GM04503 (cell line): Measurements from ENCODE around the gene EIF4EBP2.

Experiments used
- DNase-seq: peaks from one replicate; pipeline ENCODE4 v3.0.0-alpha.2; 2012; ENCODE audit warnings: low read depth

EIF4EBP2 gene, protein sequence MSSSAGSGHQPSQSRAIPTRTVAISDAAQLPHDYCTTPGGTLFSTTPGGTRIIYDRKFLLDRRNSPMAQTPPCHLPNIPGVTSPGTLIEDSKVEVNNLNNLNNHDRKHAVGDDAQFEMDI

DNA sequence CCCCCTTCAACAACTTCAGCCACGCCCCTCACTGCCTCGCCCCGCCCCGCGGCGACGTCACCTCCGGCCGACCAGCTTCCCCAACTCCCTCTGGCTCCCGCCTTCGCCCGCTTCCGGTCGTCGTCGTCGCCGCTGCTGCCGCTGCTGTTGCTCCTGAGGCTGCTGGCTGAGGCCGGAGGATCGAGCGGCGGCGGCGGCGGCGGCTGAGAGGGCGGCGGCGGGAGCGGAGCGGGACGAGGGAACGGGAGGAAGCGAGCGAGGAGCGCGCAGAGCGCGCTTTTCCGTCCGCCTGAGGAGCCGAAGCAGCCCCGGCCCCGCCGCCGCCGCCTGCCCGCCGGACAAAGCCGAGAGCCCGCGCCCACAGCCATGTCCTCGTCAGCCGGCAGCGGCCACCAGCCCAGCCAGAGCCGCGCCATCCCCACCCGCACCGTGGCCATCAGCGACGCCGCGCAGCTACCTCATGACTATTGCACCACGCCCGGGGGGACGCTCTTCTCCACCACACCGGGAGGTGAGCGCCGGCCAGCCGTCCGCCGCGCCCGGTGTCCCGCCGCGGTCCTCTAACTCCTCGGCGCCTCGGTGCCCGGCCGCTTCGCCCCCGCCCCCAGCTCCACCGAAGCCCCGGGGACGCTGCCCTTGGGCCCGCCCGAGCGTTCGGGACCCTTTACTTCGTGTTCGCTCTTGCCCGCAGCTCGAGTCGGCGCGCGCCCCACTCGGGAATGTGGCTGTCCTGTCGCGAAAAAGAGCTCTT, at the start of gene EIF4EBP2:
EIF4EBP2 (plus strand) TSS at position 110 of the 751 bp plus-strand sequence; CDS start at position 367, 257 bp downstream.
- peak; percentile 68 for DNase-seq

- DNase-seq, result no peak
These were observed 49.4 kb upstream of the EIF4EBP2 start for GRCh38 chr10:70354556-70354955.

DNA sequence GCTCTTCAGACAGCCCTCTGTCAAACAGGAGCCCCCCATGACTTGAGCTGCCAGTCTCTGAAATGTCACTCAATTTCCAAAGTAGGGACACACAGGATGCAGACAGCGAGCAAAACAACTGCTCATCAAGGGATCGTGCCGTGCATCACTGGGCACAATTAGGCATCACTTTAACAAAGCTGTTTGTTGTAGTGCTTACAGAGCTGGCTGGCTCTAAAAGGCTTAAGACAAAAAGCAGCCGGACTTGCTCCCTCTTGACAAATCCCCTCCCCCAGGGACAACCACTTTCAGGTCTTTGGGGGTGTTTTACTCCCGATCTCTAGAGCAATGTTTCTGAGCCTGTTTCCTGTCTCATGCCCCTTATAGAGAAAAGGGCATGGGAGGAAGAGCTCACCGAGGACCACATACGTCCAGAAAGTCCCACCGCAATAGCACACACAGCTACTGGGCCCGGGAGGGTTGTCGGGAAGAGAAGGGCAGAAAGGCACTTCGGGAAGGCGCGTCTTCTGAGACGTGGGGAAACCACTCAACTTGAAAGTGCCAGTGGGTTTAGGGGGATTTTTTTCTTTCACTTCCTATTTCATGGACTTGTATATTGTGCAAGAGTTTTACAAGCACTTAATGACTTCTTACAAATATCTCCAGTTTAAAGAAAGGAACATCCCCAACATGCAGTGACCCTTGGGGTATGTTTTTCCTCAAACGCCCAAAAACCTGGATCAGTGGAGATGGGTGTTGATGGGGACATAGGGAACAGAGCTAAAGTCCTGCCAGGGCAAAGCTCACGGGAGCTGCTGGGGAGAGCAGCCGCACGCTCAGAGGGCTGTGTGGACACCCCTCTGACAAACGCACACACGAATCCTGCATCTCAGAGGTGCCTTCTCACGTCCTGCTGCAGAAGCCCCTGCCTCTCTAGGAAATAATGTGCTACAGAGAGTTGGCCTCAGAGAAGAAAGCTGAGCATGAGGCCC, 48.6 kb upstream of the EIF4EBP2 start:
- no peak for DNase-seq

GRCh38 chr10:70357565-70357964, 46.4 kb upstream of the EIF4EBP2 start:
- no peak for DNase-seq

DNA sequence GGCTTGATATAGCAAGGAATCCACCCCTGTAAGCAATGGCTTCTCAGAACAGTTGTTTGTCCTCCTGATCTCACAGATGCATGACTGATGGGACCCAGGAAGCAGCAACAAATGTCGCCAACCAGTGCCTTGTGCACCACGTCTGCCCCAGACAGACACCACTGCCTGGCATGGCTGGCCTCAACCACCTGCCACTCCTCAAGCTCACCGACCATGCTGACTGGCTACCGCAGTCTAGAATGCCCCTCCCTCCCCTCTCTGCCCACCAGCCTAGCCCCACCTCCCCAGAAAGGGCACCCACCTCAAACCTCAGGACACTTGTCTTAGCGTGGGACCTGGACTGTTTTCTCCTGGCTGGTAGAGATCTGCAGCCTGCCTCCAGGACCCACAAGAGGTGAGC, 45.5 kb upstream of the EIF4EBP2 start:
- no peak for DNase-seq

DNA sequence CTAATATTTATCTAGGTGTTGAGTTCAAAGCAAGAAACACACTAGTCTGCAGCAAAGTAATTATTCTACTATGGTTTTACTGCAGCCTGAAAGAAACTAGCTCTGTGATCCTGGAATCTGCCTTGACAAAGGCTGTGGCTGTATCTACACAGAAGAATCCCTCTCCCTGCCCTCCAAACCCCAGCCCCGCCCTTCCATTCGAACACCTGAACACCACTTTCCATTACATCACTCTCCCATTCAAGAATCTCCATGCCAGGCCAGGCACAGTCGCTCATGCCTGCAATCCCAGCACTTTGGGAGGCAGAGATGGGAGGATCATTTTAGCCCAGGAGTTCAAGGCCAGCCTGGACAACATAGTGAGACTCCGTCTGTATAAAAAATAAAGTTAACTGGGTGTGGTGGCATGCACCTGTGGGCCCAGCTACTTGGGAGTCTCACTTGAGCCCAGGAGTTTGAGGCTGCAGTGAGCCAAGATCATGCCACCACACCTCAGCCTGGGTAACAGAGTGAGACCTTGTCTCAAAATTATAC, 44.9 kb upstream of the EIF4EBP2 start:
- DNase-seq, result no peak

DNA sequence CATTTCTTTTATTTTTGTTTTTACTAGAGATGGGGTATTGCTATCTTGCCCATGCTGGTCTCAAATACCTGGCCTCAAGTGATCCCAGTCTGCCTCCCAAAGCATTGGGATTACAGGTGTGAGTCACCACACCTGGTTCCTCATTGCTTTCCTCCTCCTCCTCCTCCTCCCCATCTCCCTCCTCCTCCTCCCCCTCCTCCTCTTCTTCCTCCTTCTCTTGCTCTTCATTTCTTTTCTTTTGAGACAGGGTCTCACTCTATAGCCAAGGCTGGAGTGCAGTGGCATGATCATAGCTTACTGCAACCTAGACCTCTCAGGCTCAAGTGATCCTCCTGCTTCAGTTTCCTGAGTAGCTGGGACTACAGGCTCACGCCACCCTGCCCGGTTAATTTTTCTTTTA, 43.7 kb upstream of the EIF4EBP2 start:
- no peak for DNase-seq

GRCh38 chr10:70362328-70362727, 41.6 kb upstream of the EIF4EBP2 start:
- DNase-seq, result no peak

DNA sequence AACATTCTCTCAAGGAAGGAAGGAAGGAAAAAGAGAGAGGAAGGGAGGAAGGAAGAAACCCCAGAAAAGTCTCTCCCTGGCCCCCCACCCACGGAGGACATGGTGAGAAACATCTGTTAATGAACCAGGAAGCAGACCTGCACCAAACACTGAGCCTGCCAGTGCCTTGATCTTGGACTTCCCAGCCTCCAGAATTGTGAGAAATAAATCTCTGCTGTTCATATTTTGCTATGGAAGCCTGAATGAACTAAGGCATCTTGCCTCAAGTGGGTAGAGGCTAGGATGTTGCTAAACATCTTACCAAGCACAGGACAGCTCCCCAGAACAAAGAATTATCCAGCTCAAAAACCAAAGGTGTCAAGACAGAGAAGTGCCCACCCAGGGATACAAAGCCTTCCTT, 40.7 kb upstream of the EIF4EBP2 start:
- DNase-seq, result no peak

DNA sequence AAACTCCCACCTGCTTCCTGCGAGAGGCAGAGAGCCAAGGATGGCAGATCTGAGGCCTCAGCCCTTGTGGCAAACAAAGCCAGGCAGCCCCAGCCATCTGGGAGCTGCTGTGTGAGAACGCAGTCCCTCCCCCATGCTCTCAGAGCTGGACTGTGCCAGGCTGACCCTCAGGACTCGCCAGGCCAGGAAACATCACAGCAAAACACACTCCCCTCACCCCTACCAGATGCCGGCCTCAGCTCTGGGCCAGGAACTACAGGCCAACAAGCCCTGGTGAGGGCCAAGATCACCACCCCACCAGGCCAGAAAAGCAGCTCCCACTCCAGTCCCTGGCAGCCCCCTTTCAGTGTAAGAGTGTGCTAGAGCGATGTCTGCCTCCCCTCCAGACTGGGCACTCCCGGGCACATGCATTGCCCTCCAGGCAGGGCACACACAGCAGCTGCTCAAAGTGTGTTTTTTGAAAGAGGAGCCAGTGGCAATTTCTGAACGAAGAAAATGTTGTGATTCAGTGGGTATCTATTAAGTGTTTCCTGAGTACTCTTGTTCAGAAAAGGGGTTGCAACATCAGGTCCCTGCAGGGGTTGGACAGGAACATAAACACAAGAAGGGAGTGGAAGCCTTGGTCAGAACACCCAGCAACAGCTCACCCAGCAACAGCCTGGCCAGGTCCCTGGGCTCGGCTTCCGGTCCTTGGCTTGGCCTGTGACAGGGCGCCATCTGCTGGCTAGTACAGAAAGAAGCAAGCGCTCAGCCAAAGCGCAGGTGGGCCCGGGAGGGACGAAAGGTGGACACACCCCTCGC, 39.8 kb upstream of the EIF4EBP2 start:
- peak; percentile 90 for DNase-seq

DNA sequence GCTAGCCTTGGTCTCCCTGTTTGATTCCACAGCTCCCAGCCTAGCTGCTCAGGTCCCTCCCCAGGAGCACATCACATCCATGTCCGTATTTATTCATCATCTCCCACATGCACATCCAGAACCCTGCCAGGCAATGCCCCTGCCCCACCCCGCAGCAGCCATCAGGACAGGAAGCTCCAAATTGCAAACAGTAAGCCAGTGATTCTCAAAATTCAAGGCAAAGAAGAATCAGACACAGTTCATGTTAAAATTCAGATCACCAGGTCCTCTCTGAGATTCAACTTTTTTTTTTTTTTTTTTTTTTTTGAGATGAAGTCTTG, 39.2 kb upstream of the EIF4EBP2 start:
- DNase-seq, result no peak

- DNase-seq, result no peak
These were observed 36.6 kb upstream of the EIF4EBP2 start for GRCh38 chr10:70367195-70367796.

GRCh38 chr10:70368774-70369482, 35.0 kb upstream of the EIF4EBP2 start:
- DNase-seq, result no peak

DNA sequence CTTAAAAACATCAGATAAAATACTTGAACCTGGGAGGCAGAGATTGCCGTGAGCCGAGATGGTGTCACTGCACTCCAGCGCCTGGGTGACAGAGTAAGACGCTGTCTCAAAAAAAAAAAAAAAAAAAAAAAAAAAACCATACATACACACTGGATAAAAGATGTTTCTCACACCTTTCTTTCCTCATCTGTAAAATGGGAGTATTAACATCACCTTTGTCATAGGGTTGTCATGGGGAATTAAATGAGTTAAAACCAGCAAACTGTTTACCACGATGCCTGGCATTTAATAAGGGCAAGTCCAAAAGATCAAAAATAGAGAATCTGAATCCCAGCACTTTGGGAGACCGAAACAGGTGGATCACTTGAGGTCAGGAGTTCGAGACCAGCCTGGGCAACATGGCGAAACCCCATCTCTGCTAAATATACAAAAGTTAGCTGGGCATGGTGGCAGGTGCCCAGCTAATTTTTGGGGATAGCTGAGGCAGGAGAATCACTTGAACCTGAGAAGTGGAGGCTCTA, 34.4 kb upstream of the EIF4EBP2 start:
- DNase-seq, result no peak

- no peak for DNase-seq
These were observed 33.2 kb upstream of the EIF4EBP2 start for GRCh38 chr10:70370766-70371165.

- DNase-seq, result no peak
These were observed 32.1 kb upstream of the EIF4EBP2 start for GRCh38 chr10:70371846-70372245.

DNA sequence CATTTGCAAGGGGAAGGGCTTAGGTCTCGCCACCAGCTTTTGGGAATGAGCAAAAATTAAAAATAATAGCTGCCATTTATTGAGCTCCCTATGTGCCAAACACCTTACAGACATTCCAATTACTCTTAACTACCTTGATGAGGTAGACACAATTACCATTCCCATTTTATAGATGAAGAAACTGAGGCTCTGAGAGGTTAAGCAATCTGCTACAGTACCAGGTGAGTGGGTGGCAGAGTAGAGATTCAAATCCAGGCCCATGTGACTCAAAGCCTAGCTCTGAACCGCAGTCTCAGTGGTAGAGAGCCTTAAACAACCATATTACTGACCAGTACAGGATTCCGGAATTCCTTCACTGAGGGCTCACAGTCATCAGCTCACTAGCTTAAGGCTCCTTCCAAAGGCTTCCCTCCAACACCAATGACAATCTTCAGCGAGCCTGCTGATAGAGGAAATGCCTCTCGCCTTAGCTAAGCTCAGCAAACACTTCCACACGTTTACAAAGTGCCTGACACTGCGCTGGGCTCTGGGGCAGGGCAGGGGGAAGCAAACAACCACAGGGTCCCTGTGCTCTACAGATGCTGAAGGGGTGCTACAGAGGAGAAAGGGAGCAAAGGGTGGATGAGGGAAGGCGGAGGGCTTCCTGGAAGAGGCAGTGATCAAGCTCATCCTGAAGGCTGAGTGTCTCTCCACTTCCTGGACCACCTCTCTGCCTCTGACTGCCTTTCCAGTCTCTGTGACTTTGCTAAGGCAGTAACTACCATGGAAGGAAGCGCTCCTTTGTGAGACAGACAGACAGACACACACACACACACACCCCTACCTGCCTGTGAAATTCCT, 28.9 kb upstream of the EIF4EBP2 start:
- DNase-seq, result no peak

GRCh38 chr10:70376436-70377378, 27.2 kb upstream of the EIF4EBP2 start:
- no peak for DNase-seq
